ENCODE results near the gene RPP21. TPM values are rescaled to one million over a fixed set of nuclear protein-coding genes. Genes with fewer than 3 reads are reported as not detected.

Gene RPP21
- 10 to 100 TPM; 67.3 to 74.8 (median 72.9) TPM for total RNA-seq

DNA sequence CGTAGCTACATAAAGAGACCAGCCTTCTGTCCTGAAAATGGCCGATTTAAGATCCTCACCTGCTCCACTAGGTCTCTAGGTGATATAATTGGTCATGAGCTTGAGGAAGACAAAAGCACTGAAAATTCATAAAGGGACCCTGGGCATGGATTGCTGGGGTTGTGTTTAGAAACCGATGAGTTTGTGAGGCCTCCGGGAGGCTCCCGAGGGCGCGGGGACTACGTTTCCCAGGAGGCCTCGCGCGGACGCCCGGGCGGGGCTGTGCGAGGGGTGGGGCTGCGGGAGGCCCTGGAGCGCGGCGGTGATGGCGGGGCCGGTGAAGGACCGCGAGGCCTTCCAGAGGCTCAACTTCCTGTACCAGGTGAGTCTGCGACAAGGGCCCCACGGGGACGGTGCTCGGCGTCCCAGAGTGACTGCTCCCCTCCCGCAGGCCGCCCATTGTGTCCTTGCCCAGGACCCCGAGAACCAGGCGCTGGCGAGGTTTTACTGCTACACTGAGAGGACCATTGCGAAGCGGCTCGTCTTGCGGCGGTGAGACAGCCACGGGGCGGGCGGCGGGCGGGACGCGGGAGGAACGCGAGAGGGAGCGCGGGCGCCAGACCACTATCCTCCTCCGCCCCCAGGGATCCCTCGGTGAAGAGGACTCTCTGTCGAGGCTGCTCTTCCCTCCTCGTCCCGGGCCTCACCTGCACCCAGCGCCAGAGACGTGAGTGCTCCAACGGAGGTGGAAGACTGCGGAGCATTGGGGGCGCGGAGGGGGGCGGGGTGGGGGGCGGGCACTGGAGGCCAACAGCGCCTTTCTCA, at the start of gene RPP21:
RPP21 (plus strand) TSS at position 289 of the 804 bp plus-strand sequence; CDS start at position 305, 16 bp downstream.
- DNase-seq (peak; percentile 79), ATAC-seq (peak; percentile 98)

DNA sequence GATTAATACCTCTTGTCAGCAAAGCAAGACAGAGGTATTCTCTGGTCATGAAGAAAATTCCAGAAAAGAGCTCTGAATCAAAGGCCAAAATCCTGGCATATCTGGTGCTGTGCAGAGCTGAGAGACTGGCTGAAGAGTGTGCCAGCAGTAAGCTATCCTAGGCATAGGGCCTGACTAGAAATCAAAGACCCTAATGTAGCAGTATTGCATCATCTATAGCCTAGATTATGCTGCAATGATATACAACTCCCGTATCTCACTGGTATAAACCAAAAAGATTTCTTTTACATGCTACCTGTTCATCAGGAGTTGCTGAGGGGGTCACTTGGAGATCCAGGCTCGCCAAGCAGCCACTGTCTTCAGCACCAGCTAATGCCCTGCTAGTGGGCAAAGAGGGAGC, 49.1 kb upstream of the RPP21 start:
- Mint-ChIP-seq H3K27me3 (ENCODE audit: low read depth) (no peaks in the 10 kb centered on the region), H3K36me3 (ENCODE audit: insufficient read depth) (peaks cover 35% of the 10 kb centered on the region), H3K4me3 (no peak overlapping the region), H3K4me1 (ENCODE audit: low read depth) (no peaks in the 10 kb centered on the region), H3K9me3 (peaks cover 7% of the 10 kb centered on the region)
- DNase-seq, result no peak
- no peak for ATAC-seq

More for the DNA sequence above, at the start of gene RPP21:
- Mint-ChIP-seq H3K4me3 (peak within 1 kb of the TSS; percentile 89), H3K27me3 (ENCODE audit: low read depth) (no peaks in the 10 kb centered on the region), H3K9me3 (no peaks in the 10 kb centered on the region), H3K36me3 (ENCODE audit: insufficient read depth) (peaks cover 34% of the 10 kb centered on the region), H3K4me1 (ENCODE audit: low read depth) (peaks cover 43% of the 10 kb centered on the region)

DNA sequence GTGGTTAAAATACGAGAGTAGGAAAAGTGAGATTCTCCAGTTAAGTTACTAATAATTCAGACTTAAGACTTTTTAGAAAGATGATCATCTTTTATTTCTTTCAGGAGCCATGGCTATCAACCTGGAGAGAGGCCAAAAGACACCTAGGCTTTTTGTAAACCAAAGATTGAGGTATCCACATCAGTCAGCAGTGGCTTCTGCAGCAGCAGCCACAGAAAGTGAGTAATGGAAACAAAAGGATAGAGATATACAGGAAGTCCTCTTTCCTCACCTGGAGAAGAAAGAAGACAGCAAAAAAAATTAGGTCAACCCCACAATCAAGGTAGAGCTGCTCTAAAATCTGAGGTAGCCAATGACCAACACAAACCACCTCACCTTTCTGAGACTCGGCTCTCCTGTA, 41.0 kb upstream of the RPP21 start:
- peaks cover 7% of the 10 kb centered on the region for H3K9me3 Mint-ChIP-seq
- H3K27me3 Mint-ChIP-seq (ENCODE audit: low read depth), result no peaks in the 10 kb centered on the region
- H3K4me1 Mint-ChIP-seq (ENCODE audit: low read depth), result peaks cover 23% of the 10 kb centered on the region
- DNase-seq (no peak), ATAC-seq (no peak)
- no peak overlapping the region for H3K4me3 Mint-ChIP-seq
- peaks cover 61% of the 10 kb centered on the region for H3K36me3 Mint-ChIP-seq (ENCODE audit: insufficient read depth)

DNA sequence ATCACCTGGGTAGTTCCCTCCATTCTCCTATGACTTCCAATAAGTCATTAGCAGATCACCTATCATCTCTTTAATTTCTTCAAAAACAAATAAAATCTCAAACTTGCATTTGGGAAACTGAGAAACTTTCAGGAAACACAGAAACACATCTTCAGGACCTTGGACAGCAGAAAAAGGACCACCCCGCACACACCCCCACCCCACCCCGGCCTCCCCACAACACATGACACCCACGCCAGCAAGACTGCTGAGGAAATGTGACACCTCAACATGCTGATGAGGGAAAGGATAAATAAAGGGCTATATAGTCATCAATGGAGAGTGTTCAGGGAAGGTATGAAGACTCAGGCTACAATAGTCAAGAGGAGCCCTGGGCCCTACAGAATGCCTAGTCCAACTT, 33.9 kb upstream of the RPP21 start:
- Mint-ChIP-seq H3K9me3 (no peaks in the 10 kb centered on the region), H3K4me3 (no peak overlapping the region), H3K27me3 (ENCODE audit: low read depth) (no peaks in the 10 kb centered on the region), H3K4me1 (ENCODE audit: low read depth) (peaks cover 29% of the 10 kb centered on the region), H3K36me3 (ENCODE audit: insufficient read depth) (peaks cover 58% of the 10 kb centered on the region)
- no peak for ATAC-seq
- no peak for DNase-seq

DNA sequence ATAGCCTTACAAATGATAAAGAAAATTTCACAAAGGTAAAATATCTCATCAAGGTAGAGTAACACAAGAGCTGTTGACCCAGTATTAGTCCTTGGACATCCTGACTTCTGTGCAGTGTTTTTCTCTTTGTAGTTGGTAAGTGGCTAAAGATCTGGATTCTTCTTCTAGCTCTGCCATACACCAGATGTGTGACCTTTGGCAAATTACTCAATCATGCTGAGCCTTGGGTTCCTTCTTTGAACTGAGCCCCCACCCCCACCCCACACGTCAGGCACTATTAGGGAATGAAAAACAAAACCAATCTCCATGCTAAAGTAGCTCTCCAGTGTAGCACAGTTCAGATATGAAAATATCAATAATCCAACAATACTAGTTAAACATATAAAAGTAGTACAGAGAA, 33.3 kb upstream of the RPP21 start:
- Mint-ChIP-seq H3K27me3 (ENCODE audit: low read depth) (no peaks in the 10 kb centered on the region), H3K9me3 (no peaks in the 10 kb centered on the region), H3K4me3 (no peak overlapping the region), H3K36me3 (ENCODE audit: insufficient read depth) (peaks cover 59% of the 10 kb centered on the region), H3K4me1 (ENCODE audit: low read depth) (peaks cover 31% of the 10 kb centered on the region)
- DNase-seq, result no peak
- ATAC-seq, result no peak

DNA sequence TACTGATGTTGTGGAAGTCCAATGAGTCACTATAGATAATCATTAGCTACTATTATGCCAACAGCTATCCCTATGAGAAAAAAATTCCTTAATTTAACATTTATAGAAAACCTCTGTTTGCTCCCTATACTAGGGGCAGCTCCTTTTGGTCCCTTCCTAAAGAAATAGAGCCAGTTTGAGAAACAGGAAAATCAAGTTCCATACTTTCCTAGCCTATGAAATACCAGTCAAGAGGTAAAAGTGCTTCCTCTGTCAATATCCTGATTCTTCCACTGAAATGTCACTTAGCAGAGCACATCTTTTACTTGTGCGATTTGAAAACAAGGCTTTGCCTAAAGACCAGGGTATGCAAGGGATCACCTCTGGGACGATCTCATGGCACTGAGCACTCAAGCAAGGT, 32.7 kb upstream of the RPP21 start:
- H3K27me3 Mint-ChIP-seq (ENCODE audit: low read depth), result no peaks in the 10 kb centered on the region
- H3K4me3 Mint-ChIP-seq, result no peak overlapping the region
- peaks cover 33% of the 10 kb centered on the region for H3K4me1 Mint-ChIP-seq (ENCODE audit: low read depth)
- peaks cover 56% of the 10 kb centered on the region for H3K36me3 Mint-ChIP-seq (ENCODE audit: insufficient read depth)
- no peak for DNase-seq
- ATAC-seq, result no peak
- H3K9me3 Mint-ChIP-seq, result no peaks in the 10 kb centered on the region

DNA sequence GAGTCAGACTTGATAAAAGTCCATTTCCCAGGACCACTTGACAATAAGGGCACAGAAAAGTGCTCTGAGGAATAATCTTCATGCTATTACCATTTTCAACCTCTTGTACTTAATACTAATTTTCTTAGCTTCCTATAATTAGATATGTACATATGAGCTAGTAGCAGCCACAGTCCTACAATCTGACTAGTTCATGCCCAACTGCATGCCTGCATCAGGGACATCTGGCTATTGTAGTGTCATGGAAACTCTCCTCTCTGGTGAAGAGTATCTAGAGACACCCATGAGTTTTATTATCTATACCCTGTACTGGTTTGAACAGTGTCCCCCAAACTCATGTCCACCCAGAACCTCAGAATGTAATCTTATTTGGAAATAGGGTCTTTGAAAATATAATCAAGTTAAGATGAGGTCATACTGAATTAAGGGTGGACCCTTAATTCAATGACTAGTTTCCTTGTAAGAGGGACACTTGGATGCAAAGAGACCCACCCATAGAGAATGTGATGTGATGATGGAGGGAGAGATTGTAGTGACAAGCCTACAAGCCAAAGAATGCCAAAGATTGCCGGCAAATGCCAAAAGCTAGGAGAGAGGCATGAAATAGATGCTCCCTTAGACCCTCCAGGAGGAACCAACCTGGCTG, 32.2 kb upstream of the RPP21 start:
- DNase-seq, result no peak
- Mint-ChIP-seq H3K27me3 (ENCODE audit: low read depth) (no peaks in the 10 kb centered on the region), H3K36me3 (ENCODE audit: insufficient read depth) (peaks cover 58% of the 10 kb centered on the region), H3K9me3 (no peaks in the 10 kb centered on the region), H3K4me3 (no peak overlapping the region), H3K4me1 (ENCODE audit: low read depth) (peaks cover 38% of the 10 kb centered on the region)
- no peak for ATAC-seq

DNA sequence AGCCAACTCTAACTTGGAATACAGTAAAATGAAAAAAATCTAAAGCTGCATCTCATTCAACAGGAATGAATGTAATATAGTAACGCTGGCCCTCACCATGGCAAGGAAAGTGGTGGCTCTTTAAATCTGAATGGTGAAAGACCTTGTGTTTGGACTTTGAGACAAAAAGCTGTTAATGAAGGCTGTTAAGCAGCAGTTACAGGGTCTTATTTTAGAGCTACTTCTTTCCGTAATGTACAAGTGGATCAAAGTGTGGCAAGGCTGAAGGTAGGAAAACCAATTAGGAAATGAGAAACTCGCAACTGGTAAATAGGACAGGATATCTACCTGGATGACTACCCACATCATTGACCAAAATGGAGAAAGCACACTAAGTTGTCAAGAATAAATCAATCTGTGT, 29.8 kb upstream of the RPP21 start:
- Mint-ChIP-seq H3K4me1 (ENCODE audit: low read depth) (peaks cover 46% of the 10 kb centered on the region), H3K27me3 (ENCODE audit: low read depth) (no peaks in the 10 kb centered on the region), H3K36me3 (ENCODE audit: insufficient read depth) (peaks cover 59% of the 10 kb centered on the region), H3K9me3 (no peaks in the 10 kb centered on the region), H3K4me3 (no peak overlapping the region)
- ATAC-seq, result no peak
- no peak for DNase-seq

DNA sequence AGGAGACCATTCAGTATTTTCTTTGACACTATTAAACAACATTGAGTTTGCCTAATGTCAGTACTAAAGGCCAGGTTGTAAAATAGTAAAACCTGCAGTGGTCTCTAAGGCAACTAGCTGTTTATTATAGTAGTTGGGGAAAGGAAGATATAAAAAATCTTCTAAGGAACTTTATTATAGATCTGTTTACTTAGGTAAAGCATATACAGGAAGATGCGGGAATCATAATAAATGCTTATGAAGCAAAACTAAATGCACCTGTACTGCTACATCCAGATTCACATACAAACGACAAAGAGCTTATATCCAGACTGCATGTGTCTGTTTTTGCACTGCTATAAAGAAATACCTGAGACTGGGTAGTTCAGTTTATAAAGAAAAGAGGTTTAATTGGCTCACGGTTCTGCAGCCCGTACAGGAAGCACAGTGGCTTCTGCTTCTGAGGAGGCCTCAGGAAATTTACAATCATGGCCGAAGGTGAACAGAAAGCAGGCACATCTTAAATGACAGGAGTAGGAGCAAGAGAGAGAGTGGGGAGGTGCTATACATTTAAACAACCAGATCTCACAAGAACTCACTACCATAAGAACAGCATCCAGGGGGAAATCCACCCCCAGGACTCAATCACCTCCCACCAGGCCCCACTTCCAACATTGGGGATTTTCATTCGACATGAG, 26.9 kb upstream of the RPP21 start:
- Mint-ChIP-seq H3K4me3 (peak overlapping the region; percentile 5), H3K9me3 (no peaks in the 10 kb centered on the region), H3K36me3 (ENCODE audit: insufficient read depth) (peaks cover 68% of the 10 kb centered on the region), H3K27me3 (ENCODE audit: low read depth) (no peaks in the 10 kb centered on the region), H3K4me1 (ENCODE audit: low read depth) (peaks cover 69% of the 10 kb centered on the region)
- no peak for ATAC-seq
- DNase-seq, result no peak

DNA sequence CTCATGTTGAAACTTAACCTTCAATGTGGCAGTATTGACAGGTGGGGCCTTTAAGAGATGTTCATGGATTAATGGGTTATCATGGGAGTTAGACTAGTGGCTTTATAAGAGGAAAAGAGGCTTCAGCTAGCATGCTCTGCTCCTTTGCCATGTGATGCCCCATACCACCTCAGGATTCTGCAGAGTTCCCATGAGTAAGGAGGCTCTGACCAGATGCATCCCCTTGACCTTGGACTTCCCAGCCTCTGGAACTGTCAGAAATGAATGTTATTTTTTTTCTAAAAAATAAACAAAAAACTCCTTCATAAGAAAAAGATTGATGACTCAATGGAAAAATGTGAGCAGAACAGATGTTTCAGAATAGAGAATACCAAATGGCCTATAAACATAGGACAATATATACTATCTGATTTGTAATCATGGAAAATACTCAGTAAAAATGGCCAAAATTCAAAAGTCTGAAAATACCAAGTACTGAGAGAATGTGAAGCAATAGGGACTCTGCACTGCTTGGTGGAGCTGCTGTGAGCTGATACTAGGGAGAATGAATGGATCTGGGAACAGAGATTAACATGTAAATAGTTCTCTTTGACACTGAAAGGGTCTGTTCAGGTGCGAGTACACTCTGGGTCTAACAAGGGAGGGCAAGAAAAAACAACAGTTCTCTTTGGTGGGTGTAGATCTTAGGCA, 25.7 kb upstream of the RPP21 start:
- ATAC-seq (no peak), DNase-seq (no peak)
- H3K27me3 Mint-ChIP-seq (ENCODE audit: low read depth), result no peaks in the 10 kb centered on the region
- H3K36me3 Mint-ChIP-seq (ENCODE audit: insufficient read depth), result peaks cover 58% of the 10 kb centered on the region
- H3K9me3 Mint-ChIP-seq, result no peaks in the 10 kb centered on the region
- H3K4me1 Mint-ChIP-seq (ENCODE audit: low read depth), result peaks cover 74% of the 10 kb centered on the region
- H3K4me3 Mint-ChIP-seq, result no peak overlapping the region

DNA sequence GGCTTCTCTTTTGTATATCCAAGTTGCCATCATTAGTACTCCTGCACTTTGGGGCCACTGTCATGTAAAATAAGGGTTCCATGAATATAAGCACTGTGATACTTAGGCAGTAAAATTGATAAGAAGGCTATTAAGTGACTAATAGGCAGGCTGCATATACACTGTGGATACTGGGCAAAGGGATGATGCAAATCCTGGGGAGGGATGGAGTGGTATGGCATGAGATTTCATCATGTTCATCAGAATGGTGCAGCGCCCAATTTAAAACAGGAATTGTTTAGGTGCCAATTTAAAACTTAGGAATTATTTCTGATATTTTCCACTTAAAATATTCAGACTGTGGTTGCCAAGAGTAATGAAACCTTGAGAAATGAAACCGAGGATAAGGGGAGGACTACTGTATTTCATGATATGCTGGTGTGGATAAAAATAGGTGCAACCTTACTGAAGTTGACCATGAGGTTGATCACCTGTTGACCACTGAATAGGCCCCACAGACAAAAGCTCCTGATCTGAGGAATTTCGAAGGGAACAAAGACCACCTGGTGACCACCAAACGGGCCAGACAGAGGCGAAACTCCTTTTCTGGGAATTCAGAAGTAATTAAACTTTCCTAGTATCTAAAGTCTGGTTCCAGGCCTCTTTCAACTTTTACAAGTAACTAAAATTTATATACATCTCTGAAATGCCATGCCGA, 23.1 kb upstream of the RPP21 start:
- Mint-ChIP-seq H3K4me3 (peak overlapping the region; percentile 68), H3K9me3 (no peaks in the 10 kb centered on the region), H3K4me1 (ENCODE audit: low read depth) (peaks cover 75% of the 10 kb centered on the region), H3K27me3 (ENCODE audit: low read depth) (no peaks in the 10 kb centered on the region), H3K36me3 (ENCODE audit: insufficient read depth) (peaks cover 48% of the 10 kb centered on the region)
- no peak for DNase-seq
- ATAC-seq, result no peak

DNA sequence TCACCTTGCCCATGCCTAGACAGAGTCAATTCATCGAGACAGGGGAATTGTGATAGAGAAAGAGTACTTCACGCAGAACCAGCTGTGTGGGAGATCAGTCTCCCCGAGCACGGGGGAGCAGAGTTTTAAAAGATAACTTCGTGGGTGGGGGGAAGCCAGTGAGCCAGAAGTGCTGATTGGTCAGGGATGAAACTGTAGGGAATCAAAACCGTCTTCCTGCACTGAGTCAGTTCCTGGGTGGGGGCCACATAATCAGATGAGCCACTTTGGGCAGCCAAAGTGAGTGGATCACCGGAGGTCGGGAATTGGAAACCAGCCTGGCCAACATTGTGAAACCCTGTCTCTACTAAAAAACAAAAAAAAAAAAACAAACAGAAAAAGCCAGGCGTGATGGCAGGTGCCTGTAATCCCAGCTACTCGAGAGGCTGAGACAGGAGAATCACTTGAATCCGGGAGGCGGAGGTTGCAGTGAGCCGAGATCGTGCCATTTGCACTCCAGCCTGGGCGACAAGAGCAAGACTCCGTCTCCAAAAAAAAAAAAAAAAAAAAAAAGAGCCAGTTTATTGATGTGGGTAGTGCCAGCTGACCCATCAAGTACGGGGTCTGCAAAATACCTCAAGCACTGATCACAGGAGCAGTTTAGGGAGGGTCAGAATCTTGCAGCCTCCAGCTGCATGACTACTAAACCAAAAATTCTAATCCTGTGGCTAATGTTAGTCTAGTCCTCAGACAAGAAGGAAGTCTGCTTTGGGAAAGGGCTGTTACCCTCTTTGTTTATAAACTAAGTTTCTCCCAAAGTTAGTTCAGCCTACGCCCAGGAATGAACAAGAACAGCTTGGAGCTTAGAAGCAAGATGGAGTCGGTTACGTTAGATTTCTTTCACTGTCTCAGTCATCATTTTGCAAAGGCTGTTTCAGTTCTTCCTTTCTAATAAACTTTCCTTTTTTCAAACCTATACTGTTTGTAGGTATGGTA, 22.1 kb upstream of the RPP21 start:
- DNase-seq (peak; percentile 25), ATAC-seq (no peak)
- H3K4me1 Mint-ChIP-seq (ENCODE audit: low read depth), result peaks cover 77% of the 10 kb centered on the region
- no peaks in the 10 kb centered on the region for H3K9me3 Mint-ChIP-seq
- no peaks in the 10 kb centered on the region for H3K27me3 Mint-ChIP-seq (ENCODE audit: low read depth)
- H3K4me3 Mint-ChIP-seq, result peak overlapping the region; percentile 68
- H3K36me3 Mint-ChIP-seq (ENCODE audit: insufficient read depth), result peaks cover 41% of the 10 kb centered on the region

DNA sequence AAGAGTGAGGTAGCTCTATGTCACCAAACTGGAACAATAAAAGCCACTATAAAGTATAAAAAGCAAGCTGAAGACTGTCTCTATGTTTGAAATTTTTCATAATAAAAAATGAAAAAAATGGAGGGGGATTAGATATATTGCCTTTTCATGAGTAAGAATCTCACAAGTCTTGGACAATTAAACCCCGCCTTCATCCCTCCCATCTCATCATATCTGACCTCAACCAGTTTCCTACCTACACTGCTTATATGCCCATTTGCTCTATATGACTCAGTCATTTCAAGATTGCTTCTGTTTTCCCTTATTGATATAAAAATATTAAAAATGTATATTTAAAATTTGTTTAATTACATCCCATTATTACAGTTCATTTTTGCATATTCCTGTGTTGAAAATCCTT, 21.1 kb upstream of the RPP21 start:
- H3K36me3 Mint-ChIP-seq (ENCODE audit: insufficient read depth), result peaks cover 35% of the 10 kb centered on the region
- no peaks in the 10 kb centered on the region for H3K9me3 Mint-ChIP-seq
- DNase-seq (no peak), ATAC-seq (no peak)
- no peaks in the 10 kb centered on the region for H3K27me3 Mint-ChIP-seq (ENCODE audit: low read depth)
- H3K4me1 Mint-ChIP-seq (ENCODE audit: low read depth), result peaks cover 77% of the 10 kb centered on the region
- H3K4me3 Mint-ChIP-seq, result peak overlapping the region; percentile 97
